Cerebellar cortex (tissue), 1 donor: Measurements from ENCODE around the gene MEFV.
"Not testable (repeated sequence)": the region's sequence is repeated elsewhere in the genome, so short reads cannot be mapped to it uniquely, and the experiment has no call there.

Source experiments
- DNase-seq: peaks from one replicate; pipeline ENCODE4 v3.0.0-alpha.2; 2015; ENCODE audit warnings: low spot score

MEFV gene

GRCh38 chr16:3216263-3216640 is 40.2 kb downstream of the MEFV start:
- no peak for DNase-seq

- DNase-seq: no peak
Observed at GRCh38 chr16:3215601-3216262, 40.7 kb downstream of the MEFV start.

- DNase-seq: no peak
Observed at GRCh38 chr16:3214904-3215600, 41.4 kb downstream of the MEFV start.

GRCh38 chr16:3212567-3212966 is 43.9 kb downstream of the MEFV start:
- no peak for DNase-seq

GRCh38 chr16:3212006-3212405 is 44.4 kb downstream of the MEFV start:
- no peak for DNase-seq

GRCh38 chr16:3207086-3207953 is 49.1 kb downstream of the MEFV start:
- no peak for DNase-seq

- DNase-seq: not testable (repeated sequence)
Observed at GRCh38 chr16:3205939-3206338, 50.5 kb downstream of the MEFV start.

GRCh38 chr16:3202903-3203539 is 53.4 kb downstream of the MEFV start:
- no peak for DNase-seq

- DNase-seq: no peak
Observed at GRCh38 chr16:3198334-3199072, 57.9 kb downstream of the MEFV start.

- DNase-seq: not testable (repeated sequence)
Observed at GRCh38 chr16:3197694-3198333, 58.6 kb downstream of the MEFV start.

- DNase-seq: no peak
Observed at GRCh38 chr16:3195975-3196374, 60.5 kb downstream of the MEFV start.

GRCh38 chr16:3194792-3195191 is 61.6 kb downstream of the MEFV start:
- no peak for DNase-seq

- DNase-seq: no peak
Observed at GRCh38 chr16:3193221-3194212, 62.9 kb downstream of the MEFV start.

- no peak for DNase-seq
Observed at GRCh38 chr16:3192476-3193019, 63.9 kb downstream of the MEFV start.
